GM12874 (cell line): Measurements from ENCODE around the gene PDXP.

Source experiments
- CTCF ChIP-seq: IDR thresholded peaks from 2 replicates; pipeline ENCODE4 v1.5.1; 2011; ENCODE audit warnings: low read depth, mild to moderate bottlenecking, control low read depth, low read length, moderate library complexity; ENCODE audit not compliant: insufficient read depth

The PDXP gene

GRCh38 chr22:37690407-37690806 is 31.9 kb downstream of the PDXP start:
- TF ChIP-seq CTCF: no peak

- no peak for TF ChIP-seq CTCF
These were observed 32.5 kb downstream of the PDXP start for GRCh38 chr22:37690901-37691504.

GRCh38 chr22:37692627-37693285 is 34.2 kb downstream of the PDXP start:
- TF ChIP-seq CTCF: no peak

- peak; percentile 49 for TF ChIP-seq CTCF
These were observed 38.4 kb downstream of the PDXP start, which contains the start of gene TRIOBP for GRCh38 chr22:37696657-37697537. TRIOBP (plus strand) TSS chr22:37697048; CDS start chr22:37701366, 4,318 bp downstream.

- no peak for TF ChIP-seq CTCF
These were observed 39.0 kb downstream of the PDXP start for GRCh38 chr22:37697538-37697835.

- TF ChIP-seq CTCF: no peak
These were observed 42.7 kb downstream of the PDXP start for GRCh38 chr22:37701141-37701786.

GRCh38 chr22:37703906-37704305 is 45.4 kb downstream of the PDXP start:
- no peak for TF ChIP-seq CTCF
